GM23338 (cell line): ENCODE measurements around the gene ENPP4.

Source experiments
- CTCF ChIP-seq, 2 experiments: fragments of 200-600 bp in 1 of 2; sonication (generic) in 1 of 2; conservative IDR thresholded peaks; 2 replicates each; pipeline versions ENCODE4 v1.5.1 to v1.6.1; 2016 to 2017; ENCODE audit warnings: antibody characterized with exemption in 2 of 2, low read depth in 2 of 2, mild to moderate bottlenecking in 2 of 2, moderate library complexity in 1 of 2
- ETS1 ChIP-seq: IDR thresholded peaks from 2 replicates; pipeline ENCODE4 v1.6.1; 2016; ENCODE audit warnings: antibody characterized with exemption
- EZH2 ChIP-seq: fragments of 200-600 bp; sonication (generic); IDR thresholded peaks from one replicate; pipeline ENCODE4 v1.8.0; 2017; ENCODE audit warnings: antibody characterized with exemption, mild to moderate bottlenecking, low read depth; ENCODE audit not compliant: unreplicated experiment
- EZH2phosphoT487 ChIP-seq: fragments of 200-600 bp; sonication (generic); IDR thresholded peaks from one replicate; pipeline ENCODE4 v1.8.1; 2018; ENCODE audit warnings: antibody characterized with exemption; ENCODE audit not compliant: unreplicated experiment
- JUNB ChIP-seq: IDR thresholded peaks from one replicate; pipeline ENCODE4 v1.6.1; 2016; ENCODE audit warnings: antibody characterized with exemption; ENCODE audit not compliant: unreplicated experiment
- POLR2AphosphoS5 ChIP-seq: IDR thresholded peaks from 2 replicates; pipeline ENCODE4 v1.6.1; 2016; ENCODE audit warnings: antibody characterized with exemption, low read depth
- STAT1 ChIP-seq: IDR thresholded peaks from one replicate; pipeline ENCODE4 v1.6.1; 2016; ENCODE audit warnings: antibody characterized with exemption; ENCODE audit not compliant: unreplicated experiment
- TF ChIP-seq, protein P1 (sequence below): IDR thresholded peaks from one replicate; pipeline ENCODE4 v1.6.1; 2018; ENCODE audit warnings: antibody characterized with exemption; ENCODE audit not compliant: unreplicated experiment

- TF ChIP-seq CTCF (conservative IDR thresholded peaks at IDR 0.05; ENCODE audit: low read depth in 2 of 2) = no peak
- no peak for TF ChIP-seq EZH2phosphoT487
- no peak for TF ChIP-seq JUNB
- TF ChIP-seq, protein P1, sequence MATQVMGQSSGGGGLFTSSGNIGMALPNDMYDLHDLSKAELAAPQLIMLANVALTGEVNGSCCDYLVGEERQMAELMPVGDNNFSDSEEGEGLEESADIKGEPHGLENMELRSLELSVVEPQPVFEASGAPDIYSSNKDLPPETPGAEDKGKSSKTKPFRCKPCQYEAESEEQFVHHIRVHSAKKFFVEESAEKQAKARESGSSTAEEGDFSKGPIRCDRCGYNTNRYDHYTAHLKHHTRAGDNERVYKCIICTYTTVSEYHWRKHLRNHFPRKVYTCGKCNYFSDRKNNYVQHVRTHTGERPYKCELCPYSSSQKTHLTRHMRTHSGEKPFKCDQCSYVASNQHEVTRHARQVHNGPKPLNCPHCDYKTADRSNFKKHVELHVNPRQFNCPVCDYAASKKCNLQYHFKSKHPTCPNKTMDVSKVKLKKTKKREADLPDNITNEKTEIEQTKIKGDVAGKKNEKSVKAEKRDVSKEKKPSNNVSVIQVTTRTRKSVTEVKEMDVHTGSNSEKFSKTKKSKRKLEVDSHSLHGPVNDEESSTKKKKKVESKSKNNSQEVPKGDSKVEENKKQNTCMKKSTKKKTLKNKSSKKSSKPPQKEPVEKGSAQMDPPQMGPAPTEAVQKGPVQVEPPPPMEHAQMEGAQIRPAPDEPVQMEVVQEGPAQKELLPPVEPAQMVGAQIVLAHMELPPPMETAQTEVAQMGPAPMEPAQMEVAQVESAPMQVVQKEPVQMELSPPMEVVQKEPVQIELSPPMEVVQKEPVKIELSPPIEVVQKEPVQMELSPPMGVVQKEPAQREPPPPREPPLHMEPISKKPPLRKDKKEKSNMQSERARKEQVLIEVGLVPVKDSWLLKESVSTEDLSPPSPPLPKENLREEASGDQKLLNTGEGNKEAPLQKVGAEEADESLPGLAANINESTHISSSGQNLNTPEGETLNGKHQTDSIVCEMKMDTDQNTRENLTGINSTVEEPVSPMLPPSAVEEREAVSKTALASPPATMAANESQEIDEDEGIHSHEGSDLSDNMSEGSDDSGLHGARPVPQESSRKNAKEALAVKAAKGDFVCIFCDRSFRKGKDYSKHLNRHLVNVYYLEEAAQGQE = no peak
- TF ChIP-seq ETS1 = no peak
- TF ChIP-seq EZH2 = no peak
- TF ChIP-seq POLR2AphosphoS5 = no peak
- no peak for TF ChIP-seq STAT1
These were observed 25.6 kb upstream of the ENPP4 start for GRCh38 chr6:46104209-46104608.
